Activated CD8-positive, alpha-beta memory T cell treated with anti-CD3 and anti-CD28 coated beads for 4 hours (primary cell): ENCODE measurements around the gene ESPL1.

ENCODE experiments used
- DNase-seq, 2 donors: peaks; one replicate each; pipeline ENCODE4 v3.0.0-alpha.2; 2020; ENCODE audit warnings: low read depth in 2 of 2

ESPL1 gene

GRCh38 chr12:53336181-53336681 lies 68.1 kb downstream of the ESPL1 start, which contains the start of gene SP7:
Gene SP7 (minus strand): TSS chr12:53336354. CDS start chr12:53335646, 708 bp downstream.
- DNase-seq = no peak

DNA sequence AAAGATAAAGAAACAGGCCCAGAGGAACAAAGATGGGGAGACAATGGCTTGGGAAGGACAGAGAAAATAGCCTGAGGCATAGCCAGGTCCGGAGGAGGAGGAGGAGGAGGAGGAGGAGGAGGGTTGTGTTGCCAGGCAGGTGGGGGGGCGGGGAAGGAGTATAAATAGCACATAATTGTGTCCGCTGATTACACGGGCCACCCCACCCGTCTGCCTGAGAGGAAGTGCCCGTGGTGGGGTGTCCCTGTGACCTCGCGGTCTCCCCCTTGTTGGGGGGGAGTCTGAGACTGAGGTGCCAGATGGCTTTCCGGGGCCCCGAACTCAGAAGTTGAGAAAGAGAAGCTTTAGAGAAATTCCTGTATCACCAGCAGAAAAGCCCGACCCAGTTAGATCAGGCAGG lies 69.9 kb downstream of the ESPL1 start:
- DNase-seq = no peak

- no peak for DNase-seq
Observed at GRCh38 chr12:53338916-53339315, 70.8 kb downstream of the ESPL1 start.

- DNase-seq = no peak
Observed at GRCh38 chr12:53340398-53340797, 72.3 kb downstream of the ESPL1 start.
